Measurements from ENCODE around the gene MDP1.

MDP1 gene

GRCh38 chr14:24215495-24216344 is at the start of gene MDP1:
MDP1 (minus strand) TSS chr14:24216066; CDS start chr14:24215955, 111 bp downstream.
- DNase-seq = peak; percentile 68

- DNase-seq = no peak
Observed at GRCh38 chr14:24264298-24264697, 48.4 kb upstream of the MDP1 start.

- DNase-seq = no peak
Observed at GRCh38 chr14:24263848-24264247, 48.0 kb upstream of the MDP1 start.

GRCh38 chr14:24262821-24263733 is 47.2 kb upstream of the MDP1 start, which contains the start of gene TGM1:
TGM1 (minus strand) TSS chr14:24263177; CDS start chr14:24262352, 825 bp downstream.
- DNase-seq = no peak

- no peak for DNase-seq
Observed at GRCh38 chr14:24261969-24262327, 46.1 kb upstream of the MDP1 start.

- DNase-seq = no peak
Observed at GRCh38 chr14:24261256-24261968, 45.5 kb upstream of the MDP1 start.

GRCh38 chr14:24260780-24261157 is 44.9 kb upstream of the MDP1 start:
- DNase-seq = no peak

GRCh38 chr14:24260026-24260779 is 44.3 kb upstream of the MDP1 start:
- no peak for DNase-seq

GRCh38 chr14:24259282-24260025 is 43.6 kb upstream of the MDP1 start:
- no peak for DNase-seq

GRCh38 chr14:24258548-24259265 is 42.8 kb upstream of the MDP1 start:
- no peak for DNase-seq

- no peak for DNase-seq
Observed at GRCh38 chr14:24258119-24258518, 42.3 kb upstream of the MDP1 start.

- no peak for DNase-seq
Observed at GRCh38 chr14:24256960-24257359, 41.1 kb upstream of the MDP1 start.

- DNase-seq = no peak
Observed at GRCh38 chr14:24255931-24256711, 40.3 kb upstream of the MDP1 start.

GRCh38 chr14:24255438-24255837 is 39.6 kb upstream of the MDP1 start:
- no peak for DNase-seq

- DNase-seq = no peak
Observed at GRCh38 chr14:24254630-24255392, 38.9 kb upstream of the MDP1 start.

GRCh38 chr14:24253936-24254335 is 38.1 kb upstream of the MDP1 start:
- no peak for DNase-seq

- no peak for DNase-seq
Observed at GRCh38 chr14:24252289-24253124, 36.6 kb upstream of the MDP1 start.

GRCh38 chr14:24251880-24252288 is 36.0 kb upstream of the MDP1 start:
- DNase-seq = no peak
